Measurements from ENCODE around the gene ELL2.

GRCh38 chr5:95962785-95963184, 1.1 kb upstream of the ELL2 start:
- no peak for TF ChIP-seq EZH2 (IDR thresholded peaks at IDR 0.05)
- no peak for TF ChIP-seq POLR2AphosphoS5 (IDR thresholded peaks at IDR 0.05; ENCODE audit: borderline replicate concordance, low read depth, low read length)
